Mucosa of descending colon (tissue), 3 donors: ENCODE measurements around the gene CALN1. TPM values are rescaled to one million over a fixed set of nuclear protein-coding genes. Genes with fewer than 3 reads are reported as not detected.

Experiments used
- ATAC-seq: fragments of 200-7000 bp; cut with Tn5 transposase; one replicate; pipeline ENCODE4 v1.9.1; 2020; ENCODE audit warnings: mild to moderate bottlenecking, moderate library complexity
- DNase-seq, 3 donors: peaks; one replicate each; pipeline ENCODE4 v3.0.0-alpha.2; 2020
- H3K36me3 ChIP-seq: fragments of 200-600 bp; one replicate; pipeline ENCODE4 v1.8.0; 2021; ENCODE audit warnings: low read depth, mild to moderate bottlenecking
- H3K4me1 ChIP-seq: fragments of 200-600 bp; one replicate; pipeline ENCODE4 v1.8.0; 2021; ENCODE audit warnings: low read depth, mild to moderate bottlenecking
- H3K4me3 ChIP-seq: fragments of 200-600 bp; one replicate; pipeline ENCODE4 v1.8.0; 2021; ENCODE audit warnings: mild to moderate bottlenecking
- H3K9me3 ChIP-seq: fragments of 200-600 bp; one replicate; pipeline ENCODE4 v1.8.0; 2021; ENCODE audit warnings: mild to moderate bottlenecking
- CTCF ChIP-seq: fragments of 200-600 bp; IDR thresholded peaks from one replicate; pipeline ENCODE4 v1.8.0; 2022; ENCODE audit warnings: antibody characterized with exemption, mild to moderate bottlenecking
- intact Hi-C, 2 donors: fragments of 100-400 bp; cut with DNase I in 1 of 2; cut with micrococcal nuclease in 1 of 2; formaldehyde crosslinking; loops; one replicate each; pipeline versions ENCODE4 v1.11.0 to v1.11.1; 2022; cut with DNase I, micrococcal nuclease
- total RNA-seq, 3 donors: library from RNA; stranded (reverse); fragmentation: NEBNext Ultra II Directional in 2 of 3; extraction: Animal tissue kit (Norgen Biotek cat#: 25700) in 2 of 3; gene quantifications; one replicate each; pipeline versions ENCODE4 v1.2.1 to v1.2.4, GENCODE V29; 2021 to 2023
- donor health status: DM: no; HTN: no; CAD: no; lungs with moderate emphysema.
- donor health status: DM: no; HTN: no; CAD: no.
- donor health status: DM: no; HTN: yes; CAD: no.

The CALN1 gene
- total RNA-seq, 3 donors from 2014 or later, result not detected

DNA sequence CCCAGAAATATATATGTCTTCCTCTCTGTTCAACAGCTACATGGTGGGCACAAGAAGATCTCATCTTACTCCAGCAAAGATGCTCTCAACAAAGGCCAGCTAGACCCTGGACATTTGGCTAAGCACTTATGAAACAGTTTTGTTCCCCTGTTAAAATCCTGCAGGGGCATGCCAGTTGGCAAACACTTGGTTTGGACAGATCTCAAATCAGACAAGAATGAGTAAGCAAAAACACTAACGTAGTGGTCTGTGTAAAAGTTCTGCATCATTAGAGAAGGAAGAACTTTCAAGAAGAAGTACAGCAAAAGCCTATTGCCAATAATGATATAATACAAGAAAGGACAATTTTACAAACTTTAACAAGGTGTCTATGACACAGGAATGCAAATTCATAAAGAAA lies 125.6 kb downstream of the CALN1 start:
- H3K9me3 ChIP-seq, result peaks cover 9% of the 10 kb centered on the region
- no peak for ATAC-seq
- no peak for DNase-seq
- intact Hi-C loops, result no loop called here
- H3K4me3 ChIP-seq, result no peak overlapping the region
- H3K4me1 ChIP-seq, result no peaks in the 10 kb centered on the region
- H3K36me3 ChIP-seq, result no peaks in the 10 kb centered on the region
- no peak for TF ChIP-seq CTCF

DNA sequence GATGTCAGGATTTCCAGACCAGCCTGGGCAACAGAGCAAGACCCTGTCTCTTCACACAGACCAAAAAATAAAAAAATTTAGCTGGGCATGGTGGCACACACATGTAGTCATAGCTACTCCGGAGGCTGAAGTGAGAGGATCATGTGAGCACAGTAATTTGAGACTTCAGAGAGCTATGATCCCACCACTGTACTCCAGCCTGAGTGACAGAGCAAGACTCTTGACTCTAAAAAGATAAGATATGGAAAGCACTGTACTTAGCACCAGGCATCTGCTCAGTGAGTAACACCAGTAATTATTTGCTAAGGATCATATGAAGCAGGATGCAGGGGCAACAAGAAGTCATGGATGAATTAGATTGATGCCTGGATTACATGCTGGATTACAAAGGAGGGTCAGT lies 128.8 kb downstream of the CALN1 start:
- H3K4me1 ChIP-seq, result no peaks in the 10 kb centered on the region
- intact Hi-C loops, result no loop called here
- ATAC-seq, result no peak
- no peak for TF ChIP-seq CTCF
- no peak overlapping the region for H3K4me3 ChIP-seq
- no peak for DNase-seq
- peaks cover 3% of the 10 kb centered on the region for H3K9me3 ChIP-seq
- H3K36me3 ChIP-seq, result no peaks in the 10 kb centered on the region

DNA sequence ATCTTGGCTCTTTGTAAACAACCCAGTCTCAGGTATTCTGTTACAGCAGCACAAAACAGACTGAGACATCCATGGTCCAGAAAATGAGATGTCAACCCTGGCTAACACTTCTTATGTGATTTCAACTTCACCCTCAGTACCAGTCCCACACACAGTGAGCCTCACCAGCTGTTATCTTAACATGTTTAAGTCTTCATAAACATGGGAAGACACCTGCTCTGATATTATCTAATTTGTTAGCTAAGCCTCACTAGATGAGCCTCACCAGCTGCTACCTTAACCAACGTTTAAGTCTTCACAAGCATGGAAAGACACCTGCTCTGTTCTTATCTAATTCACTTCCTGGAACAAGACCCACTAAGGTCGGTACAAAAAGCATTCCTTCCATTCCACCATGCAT lies 130.8 kb downstream of the CALN1 start:
- DNase-seq (no peak), ATAC-seq (no peak)
- peaks cover 15% of the 10 kb centered on the region for H3K9me3 ChIP-seq
- no peak for TF ChIP-seq CTCF
- no peak overlapping the region for H3K4me3 ChIP-seq
- no peaks in the 10 kb centered on the region for H3K4me1 ChIP-seq
- no peaks in the 10 kb centered on the region for H3K36me3 ChIP-seq
- intact Hi-C loops, result no loop called here

GRCh38 chr7:72279203-72279602 lies 132.9 kb downstream of the CALN1 start:
- ATAC-seq (no peak), DNase-seq (no peak)
- TF ChIP-seq CTCF, result no peak
- intact Hi-C loops, result no loop called here
- Histone ChIP-seq H3K36me3 (no peaks in the 10 kb centered on the region), H3K4me1 (no peaks in the 10 kb centered on the region), H3K9me3 (peaks cover 21% of the 10 kb centered on the region), H3K4me3 (no peak overlapping the region)

- Histone ChIP-seq H3K4me1 (no peaks in the 10 kb centered on the region), H3K36me3 (no peaks in the 10 kb centered on the region), H3K4me3 (no peak overlapping the region), H3K9me3 (peaks cover 21% of the 10 kb centered on the region)
- intact Hi-C loops, result no loop called here
- DNase-seq, result no peak
- TF ChIP-seq CTCF, result no peak
- no peak for ATAC-seq
Measured at GRCh38 chr7:72278550-72278949, 133.6 kb downstream of the CALN1 start.

DNA sequence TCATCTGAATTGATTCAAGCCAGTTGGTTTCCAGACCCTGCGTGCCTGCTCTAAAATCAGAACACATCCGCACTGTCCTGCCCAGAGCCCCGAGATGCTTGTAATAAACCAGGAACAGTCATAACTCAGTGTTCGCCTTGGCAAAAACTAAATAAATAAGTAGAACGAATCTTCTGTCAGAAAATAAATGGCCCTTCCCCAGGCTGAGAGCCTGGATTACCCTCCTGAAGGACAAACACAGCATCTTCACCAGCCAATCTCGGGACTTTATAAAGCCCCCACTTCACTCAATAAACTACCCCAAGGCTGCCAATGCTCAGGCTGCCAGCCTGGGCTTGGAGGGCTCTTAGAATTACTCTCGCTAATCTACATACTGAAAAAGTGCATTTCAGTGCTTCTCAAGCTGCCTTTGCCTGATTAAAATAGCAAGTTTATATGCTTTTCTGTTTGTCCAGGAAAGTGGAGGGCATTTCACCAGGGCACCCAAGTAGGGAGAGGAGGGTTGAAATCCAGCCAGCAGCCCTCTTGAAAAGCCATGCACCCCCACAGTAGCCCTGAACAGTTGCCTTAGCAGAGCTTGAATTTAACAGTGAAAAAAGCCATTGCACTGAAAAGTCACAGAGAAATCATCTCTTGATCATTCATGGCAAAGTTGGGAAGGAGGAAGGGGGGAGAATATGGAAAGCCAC lies 136.6 kb downstream of the CALN1 start:
- H3K4me1 ChIP-seq, result no peaks in the 10 kb centered on the region
- no peak overlapping the region for H3K4me3 ChIP-seq
- no peak for TF ChIP-seq CTCF
- intact Hi-C loops, result no loop called here
- no peak for DNase-seq
- H3K9me3 ChIP-seq, result peaks cover 26% of the 10 kb centered on the region
- ATAC-seq, result no peak
- H3K36me3 ChIP-seq, result no peaks in the 10 kb centered on the region
